KG1 (cell line): Measurements from ENCODE around the gene ROPN1B.
"Not testable (repeated sequence)": the region's sequence is repeated elsewhere in the genome, so short reads cannot be mapped to it uniquely, and the experiment has no call there.

ENCODE experiments used
- DNase-seq: peaks from one replicate; lab custom pipeline; 2025; lab: John Stamatoyannopoulos, UW

The ROPN1B gene

GRCh38 chr3:125968701-125969592, at the start of gene ROPN1B:
TSS of gene ROPN1B (plus strand) at chr3:125969178. CDS start at chr3:125972055, 2,877 bp downstream.
- DNase-seq = not testable (repeated sequence)

GRCh38 chr3:125920191-125920590, 48.8 kb upstream of the ROPN1B start:
- DNase-seq = not testable (repeated sequence)

GRCh38 chr3:125920751-125921279, 48.2 kb upstream of the ROPN1B start:
- DNase-seq = not testable (repeated sequence)

- DNase-seq = not testable (repeated sequence)
Measured at GRCh38 chr3:125921712-125922111, 47.3 kb upstream of the ROPN1B start.

GRCh38 chr3:125923324-125924115, 45.5 kb upstream of the ROPN1B start:
- not testable (repeated sequence) for DNase-seq

- DNase-seq = not testable (repeated sequence)
Measured at GRCh38 chr3:125924276-125924675, 44.7 kb upstream of the ROPN1B start.

GRCh38 chr3:125925727-125926126, 43.3 kb upstream of the ROPN1B start:
- not testable (repeated sequence) for DNase-seq

GRCh38 chr3:125928771-125929545, 40.0 kb upstream of the ROPN1B start:
- DNase-seq = not testable (repeated sequence)

GRCh38 chr3:125929765-125930164, 39.2 kb upstream of the ROPN1B start:
- DNase-seq = not testable (repeated sequence)

- DNase-seq = not testable (repeated sequence)
Measured at GRCh38 chr3:125931355-125931880, 37.6 kb upstream of the ROPN1B start.

GRCh38 chr3:125933397-125934173, 35.4 kb upstream of the ROPN1B start:
- DNase-seq = not testable (repeated sequence)

- not testable (repeated sequence) for DNase-seq
Measured at GRCh38 chr3:125935252-125935874, 33.6 kb upstream of the ROPN1B start.

- DNase-seq = not testable (repeated sequence)
Measured at GRCh38 chr3:125936210-125936815, 32.7 kb upstream of the ROPN1B start.

- DNase-seq = not testable (repeated sequence)
Measured at GRCh38 chr3:125936891-125937290, 32.1 kb upstream of the ROPN1B start.

GRCh38 chr3:125947806-125948205, 21.2 kb upstream of the ROPN1B start:
- not testable (repeated sequence) for DNase-seq

GRCh38 chr3:125948901-125949300, 20.1 kb upstream of the ROPN1B start:
- not testable (repeated sequence) for DNase-seq

GRCh38 chr3:125951176-125951575, 17.8 kb upstream of the ROPN1B start:
- not testable (repeated sequence) for DNase-seq

- not testable (repeated sequence) for DNase-seq
Measured at GRCh38 chr3:125957020-125957419, 12.0 kb upstream of the ROPN1B start.

GRCh38 chr3:125957674-125958510, 11.1 kb upstream of the ROPN1B start:
- DNase-seq = no peak
